ENCODE results near the gene DLG2. TPM values are rescaled to one million over a fixed set of nuclear protein-coding genes. Genes with fewer than 3 reads are reported as not detected.

Gene DLG2
- total and polyA plus RNA-seq, 2 of the 4 experiments (the other 2 are of a cell fraction), result 0.31 to 0.36 TPM

DNA sequence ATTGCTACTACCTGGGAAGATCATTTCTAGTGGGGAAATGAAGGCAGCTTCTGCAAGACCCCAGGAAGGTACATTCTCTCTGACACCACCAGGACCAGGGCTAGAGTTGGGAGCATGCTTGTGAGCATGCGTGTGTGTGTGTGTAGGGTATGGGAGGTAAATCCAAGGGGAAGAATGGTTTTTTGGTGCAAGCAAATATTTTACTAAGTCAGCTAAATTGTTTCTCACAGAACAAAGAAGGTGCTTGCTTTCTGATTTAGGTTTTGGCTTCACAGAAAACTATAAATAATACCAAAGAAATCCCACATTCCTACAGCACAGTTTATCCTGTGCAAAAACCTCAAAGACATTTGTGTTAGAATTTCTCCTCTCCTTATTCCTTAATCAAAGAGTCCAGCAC is 1996.9 kb downstream of the DLG2 start:
- no peak overlapping the region for H2BK120ac ChIP-seq (ENCODE audit: low read depth, low read length)

More for the DNA sequence above, 1996.9 kb downstream of the DLG2 start:
- H4K20me1 ChIP-seq (ENCODE audit: insufficient read depth, low read length), result no peaks in the 10 kb centered on the region
- no peak overlapping the region for H3K14ac ChIP-seq (replicated peaks; ENCODE audit: low read depth, low read length)
- no CpG with 5 or more reads among the region's 1 CpG for WGBS, 2 experiments (ENCODE audit: extremely low coverage in 2 of 2, insufficient read length in 1 of 2)
- H2BK5ac ChIP-seq (ENCODE audit: low read depth, low read length, poor library complexity, severe bottlenecking), result no peak overlapping the region
- no peak for DNase-seq
- no peaks in the 10 kb centered on the region for H3K9me1 ChIP-seq (ENCODE audit: insufficient read depth, low read length)
- no peak overlapping the region for H2AK9ac ChIP-seq (replicated peaks; ENCODE audit: low read depth, low read length, poor library complexity)
- intact Hi-C loops (cut with micrococcal nuclease) (no loop called here), dilution Hi-C loops (cut with HindIII; ENCODE audit: low sequenced_read_pairs, unreplicated experiment) (no loop called here), in situ Hi-C loops (cut with MboI; ENCODE audit: low sequenced_read_pairs) (no loop called here)
- no TSS peak for BruUV-seq (replicated peaks)
- H3K4me3 ChIP-seq (ENCODE audit: insufficient read depth, low read depth, low read length), result no peak overlapping the region
- no peak overlapping the region for H3K9ac ChIP-seq (ENCODE audit: low read depth, low read length)
- no peak overlapping the region for H4K5ac ChIP-seq (ENCODE audit: low read depth, low read length)
- no peaks in the 10 kb centered on the region for H3K9me3 ChIP-seq (ENCODE audit: control insufficient read depth, insufficient read depth, low read length)
- no peak overlapping the region for H2AFZ ChIP-seq (replicated peaks; ENCODE audit: low read length, poor library complexity)
- no peak for ATAC-seq (ENCODE audit: low read depth)
- no peaks in the 10 kb centered on the region for H3K36me3 ChIP-seq (ENCODE audit: control insufficient read depth, insufficient read depth, low read length)
- H2BK20ac ChIP-seq (ENCODE audit: low read depth, low read length), result no peak overlapping the region
- no peaks in the 10 kb centered on the region for H3K79me1 ChIP-seq (ENCODE audit: low read depth in 1 of 2, low read length in 2 of 2)
- no peak overlapping the region for H2AK5ac ChIP-seq (ENCODE audit: low read depth, low read length)
- H3K4me1 ChIP-seq (ENCODE audit: control insufficient read depth, insufficient read depth, low read length), result no peaks in the 10 kb centered on the region
- H4K91ac ChIP-seq (ENCODE audit: insufficient read depth, low read depth, low read length), result no peak overlapping the region
- H3K4ac ChIP-seq (ENCODE audit: low read depth, low read length), result no peak overlapping the region
- H2BK15ac ChIP-seq (ENCODE audit: low read depth, low read length), result no peak overlapping the region
- no peak overlapping the region for H3K4me2 ChIP-seq (ENCODE audit: low read depth, low read length)
- H3K56ac ChIP-seq (ENCODE audit: extremely low read depth, insufficient read depth, low read length), result no peak overlapping the region
- TF ChIP-seq CEBPB (IDR thresholded peaks at IDR 0.05; ENCODE audit: low read depth, low read length) (no peak), FOS (IDR thresholded peaks at IDR 0.05; ENCODE audit: low read depth, low read length) (no peak), MAFK (IDR thresholded peaks at IDR 0.05; ENCODE audit: low read depth, low read length) (0 out of 2 replicates have a peak, but pooled peaks have one; percentile 5), NFE2L2 (IDR thresholded peaks at IDR 0.05; ENCODE audit: low read depth, low read length) (no peak)
- TF ChIP-seq, protein P1, sequence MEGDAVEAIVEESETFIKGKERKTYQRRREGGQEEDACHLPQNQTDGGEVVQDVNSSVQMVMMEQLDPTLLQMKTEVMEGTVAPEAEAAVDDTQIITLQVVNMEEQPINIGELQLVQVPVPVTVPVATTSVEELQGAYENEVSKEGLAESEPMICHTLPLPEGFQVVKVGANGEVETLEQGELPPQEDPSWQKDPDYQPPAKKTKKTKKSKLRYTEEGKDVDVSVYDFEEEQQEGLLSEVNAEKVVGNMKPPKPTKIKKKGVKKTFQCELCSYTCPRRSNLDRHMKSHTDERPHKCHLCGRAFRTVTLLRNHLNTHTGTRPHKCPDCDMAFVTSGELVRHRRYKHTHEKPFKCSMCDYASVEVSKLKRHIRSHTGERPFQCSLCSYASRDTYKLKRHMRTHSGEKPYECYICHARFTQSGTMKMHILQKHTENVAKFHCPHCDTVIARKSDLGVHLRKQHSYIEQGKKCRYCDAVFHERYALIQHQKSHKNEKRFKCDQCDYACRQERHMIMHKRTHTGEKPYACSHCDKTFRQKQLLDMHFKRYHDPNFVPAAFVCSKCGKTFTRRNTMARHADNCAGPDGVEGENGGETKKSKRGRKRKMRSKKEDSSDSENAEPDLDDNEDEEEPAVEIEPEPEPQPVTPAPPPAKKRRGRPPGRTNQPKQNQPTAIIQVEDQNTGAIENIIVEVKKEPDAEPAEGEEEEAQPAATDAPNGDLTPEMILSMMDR (conservative IDR thresholded peaks at IDR 0.05; ENCODE audit: low read depth, low read length), result no peak
- TF ChIP-seq, protein P2, sequence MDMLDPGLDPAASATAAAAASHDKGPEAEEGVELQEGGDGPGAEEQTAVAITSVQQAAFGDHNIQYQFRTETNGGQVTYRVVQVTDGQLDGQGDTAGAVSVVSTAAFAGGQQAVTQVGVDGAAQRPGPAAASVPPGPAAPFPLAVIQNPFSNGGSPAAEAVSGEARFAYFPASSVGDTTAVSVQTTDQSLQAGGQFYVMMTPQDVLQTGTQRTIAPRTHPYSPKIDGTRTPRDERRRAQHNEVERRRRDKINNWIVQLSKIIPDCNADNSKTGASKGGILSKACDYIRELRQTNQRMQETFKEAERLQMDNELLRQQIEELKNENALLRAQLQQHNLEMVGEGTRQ (IDR thresholded peaks at IDR 0.05; ENCODE audit: low read depth, low read length), result no peak
- no peak overlapping the region for H3K27ac ChIP-seq (ENCODE audit: insufficient read depth, low read length)
- CTCF ChIA-PET, result no interaction called here
- H3K27me3 ChIP-seq (ENCODE audit: control insufficient read depth, insufficient read depth, low read length), result no peaks in the 10 kb centered on the region
- H3K23ac ChIP-seq (ENCODE audit: low read depth, low read length), result no peak overlapping the region
- H4K8ac ChIP-seq (ENCODE audit: low read depth in 2 of 2, low read length in 2 of 2), result no peak overlapping the region
- POLR2A ChIA-PET (ENCODE audit: unreplicated experiment), result no interaction called here
- no peak overlapping the region for H3K18ac ChIP-seq (ENCODE audit: low read depth, low read length)

All from IMR-90 (cell line).